GM12801 (cell line): ENCODE results near the gene SYNDIG1.

ENCODE experiments used
- CTCF ChIP-seq: IDR thresholded peaks from one replicate; pipeline ENCODE4 v1.5.1; 2011; ENCODE audit warnings: control low read depth; ENCODE audit not compliant: insufficient read length; ENCODE audit errors: extremely low read depth

SYNDIG1 gene

GRCh38 chr20:24521032-24521431 is 51.6 kb downstream of the SYNDIG1 start:
- TF ChIP-seq CTCF: no peak

- no peak for TF ChIP-seq CTCF
These were observed 53.3 kb downstream of the SYNDIG1 start for GRCh38 chr20:24522452-24523330.

GRCh38 chr20:24523661-24524060 is 54.2 kb downstream of the SYNDIG1 start:
- TF ChIP-seq CTCF: no peak

- no peak for TF ChIP-seq CTCF
These were observed 59.3 kb downstream of the SYNDIG1 start for GRCh38 chr20:24528583-24529368.

- no peak for TF ChIP-seq CTCF
These were observed 59.9 kb downstream of the SYNDIG1 start for GRCh38 chr20:24529369-24529719.

- no peak for TF ChIP-seq CTCF
These were observed 60.8 kb downstream of the SYNDIG1 start for GRCh38 chr20:24530131-24530680.

GRCh38 chr20:24531202-24531601 is 61.8 kb downstream of the SYNDIG1 start:
- no peak for TF ChIP-seq CTCF
